H1 (cell line): ENCODE results near the gene VSX1. TPM values are rescaled to one million over a fixed set of nuclear protein-coding genes. Genes with fewer than 3 reads are reported as not detected.

Experiments used
- CEBPB ChIP-seq: IDR thresholded peaks from 2 replicates; pipeline ENCODE4 v1.6.1; 2012; ENCODE audit warnings: low read depth, low read length
- CHD1 ChIP-seq: IDR thresholded peaks from 2 replicates; pipeline ENCODE4 v1.6.1; 2012; ENCODE audit warnings: low read depth, low read length, improper control_type of control experiment
- EZH2 ChIP-seq: fragments of 200-600 bp; sonication (generic); IDR thresholded peaks from 2 replicates; pipeline ENCODE4 v1.7.1; 2012; ENCODE audit warnings: low read depth, mild to moderate bottlenecking, moderate library complexity, low read length, inconsistent platforms; ENCODE audit not compliant: severe bottlenecking
- YY1 ChIP-seq: IDR thresholded peaks from 2 replicates; pipeline ENCODE4 v1.6.1; 2011; ENCODE audit warnings: low read depth, mild to moderate bottlenecking, low read length
- polyA plus RNA-seq, 7 experiments: library from polyadenylated mRNA; depleted of rRNA in 3 of 7; stranded (reverse) in 5 of 7; unstranded in 2 of 7; fragments of >200 nt in 5 of 7; fragments of 200-250 nt in 2 of 7; gene quantifications; 1 replicate in 5 of 7; 2 replicates in 1 of 7; 4 replicates in 1 of 7; pipeline versions ENCODE4 v1.2.1 to v1.2.3, GENCODE V29; 2011 to 2013; ENCODE audit warnings: missing spikeins in 2 of 7, mixed read lengths in 2 of 7
- total RNA-seq: library from RNA; stranded (reverse); fragmentation: NEBNext Ultra II Directional; extraction: Animal tissue kit (Norgen Biotek cat#: 25700); gene quantifications from 2 replicates; pipeline ENCODE4 v1.2.1, GENCODE V29; 2021
- TF ChIP-seq, protein P1 (sequence below): IDR thresholded peaks from 2 replicates; pipeline ENCODE4 v1.6.1; 2011; ENCODE audit warnings: low read length, improper control_type of control experiment

The VSX1 gene
- total and polyA plus RNA-seq, 2 of the 8 experiments (the other 6 are each of a cell fraction or from before 2014, with no cell fraction given), result 0.14 TPM; not detected in 1

DNA sequence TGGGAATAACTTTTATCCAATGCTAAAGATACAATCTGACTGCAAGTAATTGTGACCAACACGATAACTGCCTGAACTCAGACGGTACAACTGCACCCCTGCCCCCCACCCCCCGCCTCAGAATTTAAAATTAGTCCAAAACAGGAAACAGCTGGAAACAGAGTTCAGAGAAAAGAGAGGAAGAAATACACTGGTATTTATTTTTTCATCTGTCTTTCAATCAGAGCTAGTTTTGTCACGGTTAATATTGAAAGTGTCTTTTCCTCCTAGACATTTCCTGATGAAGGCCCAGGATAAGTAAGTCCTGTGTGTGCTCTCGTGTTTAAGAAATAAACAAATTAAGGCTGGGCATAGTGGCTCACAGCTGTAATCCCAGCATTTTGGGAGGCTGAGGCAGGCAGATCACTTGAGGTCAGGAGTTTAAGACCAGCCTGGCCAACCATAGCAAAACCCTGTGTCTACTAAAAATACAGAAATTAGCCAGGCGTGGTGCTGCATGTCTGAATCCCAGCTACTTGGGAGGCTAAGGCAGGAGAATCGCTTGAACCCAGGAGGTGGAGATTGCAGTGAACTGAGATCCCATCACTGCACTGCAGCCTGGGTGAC, 45.5 kb downstream of the VSX1 start (continued):
- TF ChIP-seq, protein P1, sequence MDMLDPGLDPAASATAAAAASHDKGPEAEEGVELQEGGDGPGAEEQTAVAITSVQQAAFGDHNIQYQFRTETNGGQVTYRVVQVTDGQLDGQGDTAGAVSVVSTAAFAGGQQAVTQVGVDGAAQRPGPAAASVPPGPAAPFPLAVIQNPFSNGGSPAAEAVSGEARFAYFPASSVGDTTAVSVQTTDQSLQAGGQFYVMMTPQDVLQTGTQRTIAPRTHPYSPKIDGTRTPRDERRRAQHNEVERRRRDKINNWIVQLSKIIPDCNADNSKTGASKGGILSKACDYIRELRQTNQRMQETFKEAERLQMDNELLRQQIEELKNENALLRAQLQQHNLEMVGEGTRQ, result no peak
- no peak for TF ChIP-seq EZH2
- no peak for TF ChIP-seq CEBPB
- TF ChIP-seq CHD1, result no peak
- no peak for TF ChIP-seq YY1
- TF ChIP-seq, all 59 proteins: peak for 0
